Large intestine (tissue), 3 donors: Measurements from ENCODE around the gene APOBEC2. TPM values are rescaled to one million over a fixed set of nuclear protein-coding genes. Genes with fewer than 3 reads are reported as not detected.

Source experiments
- DNase-seq, 2 donors: peaks; one replicate each; pipeline versions ENCODE4 v3.0.0 to v3.0.0-alpha.2; 2013
- H3K27ac ChIP-seq: one replicate; pipeline ENCODE4 v1.5.1; 2013; ENCODE audit warnings: low read length
- H3K27me3 ChIP-seq: 2 replicates; pipeline ENCODE4 v1.6.1; 2013; ENCODE audit warnings: low read length; ENCODE audit not compliant: control insufficient read depth, insufficient read depth
- H3K36me3 ChIP-seq: 2 replicates; pipeline ENCODE4 v1.6.1; 2013; ENCODE audit warnings: low read length; ENCODE audit not compliant: control insufficient read depth, insufficient read depth
- H3K4me1 ChIP-seq: one replicate; pipeline ENCODE4 v1.6.1; 2013; ENCODE audit warnings: low read length; ENCODE audit not compliant: control insufficient read depth, insufficient read depth
- H3K4me3 ChIP-seq: one replicate; pipeline ENCODE4 v1.5.1; 2013; ENCODE audit warnings: low read length
- H3K9me3 ChIP-seq: one replicate; pipeline ENCODE4 v1.6.1; 2013; ENCODE audit warnings: mild to moderate bottlenecking, low read depth, low read length, moderate library complexity; ENCODE audit not compliant: control insufficient read depth
- WGBS: methylation state at CpG from one replicate; pipeline ENCODE4 v1.1.5; 2013; ENCODE audit warnings: low lambda C conversion rate; ENCODE audit not compliant: insufficient coverage; 5-methylcytosine and 5-hydroxymethylcytosine counted together
- polyA plus RNA-seq: library from polyadenylated mRNA; unstranded; fragments of 120-200 nt; gene quantifications from one replicate; pipeline ENCODE4 v1.2.1, GENCODE V29; 2013

Gene APOBEC2
- polyA plus RNA-seq, 1 donor = 5.6 TPM

DNA sequence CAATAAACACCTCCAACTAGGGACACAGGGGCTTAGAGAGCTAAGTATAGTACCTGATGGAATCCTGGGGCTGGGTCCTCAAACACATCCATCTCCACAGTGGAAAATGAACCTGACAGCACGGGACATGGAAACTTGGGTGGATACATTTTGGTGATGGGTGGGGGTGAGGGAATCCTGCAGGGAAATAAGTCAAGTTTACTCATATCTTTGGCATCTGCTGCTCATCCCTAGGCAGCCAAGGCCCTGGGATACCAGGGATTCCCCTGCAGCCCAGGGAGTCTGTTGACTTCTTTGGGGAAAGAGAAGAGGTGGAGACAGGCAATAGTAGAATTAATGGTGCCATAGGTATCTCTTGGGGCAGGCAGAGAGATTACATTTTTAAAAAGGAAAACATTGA is 6.6 kb downstream of the APOBEC2 start:
- Histone ChIP-seq H3K36me3 (peaks cover 4% of the 10 kb centered on the region), H3K27me3 (no peaks in the 10 kb centered on the region), H3K4me1 (peaks cover 84% of the 10 kb centered on the region), H3K27ac (no peak overlapping the region), H3K9me3 (no peaks in the 10 kb centered on the region), H3K4me3 (no peak overlapping the region)
- no CpG with 5 or more reads among the region's 1 CpG for WGBS
- no peak for DNase-seq

DNA sequence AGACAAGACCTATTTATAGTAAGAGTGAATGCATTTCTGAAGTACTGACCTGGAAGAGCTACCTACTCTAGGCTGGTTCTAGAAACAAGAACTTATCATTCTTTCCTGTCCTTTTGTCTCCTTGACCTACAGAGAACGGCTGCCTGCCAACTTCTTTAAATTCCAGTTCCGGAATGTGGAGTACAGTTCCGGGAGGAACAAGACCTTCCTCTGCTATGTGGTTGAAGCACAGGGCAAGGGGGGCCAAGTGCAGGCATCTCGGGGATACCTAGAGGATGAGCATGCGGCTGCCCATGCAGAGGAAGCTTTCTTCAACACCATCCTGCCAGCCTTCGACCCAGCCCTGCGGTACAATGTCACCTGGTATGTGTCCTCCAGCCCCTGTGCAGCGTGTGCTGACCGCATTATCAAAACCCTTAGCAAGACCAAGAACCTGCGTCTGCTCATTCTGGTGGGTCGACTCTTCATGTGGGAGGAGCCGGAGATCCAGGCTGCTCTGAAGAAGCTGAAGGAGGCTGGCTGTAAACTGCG is 8.3 kb downstream of the APOBEC2 start:
- H3K36me3 ChIP-seq = peaks cover 4% of the 10 kb centered on the region
- no peak overlapping the region for H3K27ac ChIP-seq
- DNase-seq = no peak
- no peaks in the 10 kb centered on the region for H3K9me3 ChIP-seq
- peaks cover 81% of the 10 kb centered on the region for H3K4me1 ChIP-seq
- no CpG with 5 or more reads among the region's 13 CpGs for WGBS
- no peak overlapping the region for H3K4me3 ChIP-seq
- H3K27me3 ChIP-seq = no peaks in the 10 kb centered on the region

DNA sequence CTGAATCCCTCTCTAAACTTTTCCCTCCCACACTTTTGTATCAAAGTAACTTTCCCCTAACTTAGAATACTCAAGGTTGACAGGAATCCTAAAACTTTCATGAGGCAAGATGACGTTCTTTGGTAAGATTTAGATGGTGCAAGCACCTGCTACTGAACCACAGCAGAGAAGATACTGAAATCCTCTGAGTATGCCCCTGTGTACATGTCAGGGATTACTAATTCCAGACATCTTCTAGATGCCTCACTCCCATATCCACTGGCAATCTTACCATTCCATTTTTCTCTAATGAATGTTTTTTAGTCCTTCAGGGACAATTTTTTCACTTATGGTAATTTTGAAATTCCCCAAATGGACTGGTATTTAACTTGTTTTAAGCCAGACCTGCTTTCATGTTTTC is 9.1 kb downstream of the APOBEC2 start:
- DNase-seq = no peak
- peak overlapping the region; percentile 75 for H3K27ac ChIP-seq
- no peaks in the 10 kb centered on the region for H3K27me3 ChIP-seq
- peaks cover 6% of the 10 kb centered on the region for H3K36me3 ChIP-seq
- no peaks in the 10 kb centered on the region for H3K9me3 ChIP-seq
- H3K4me3 ChIP-seq = no peak overlapping the region
- WGBS = no CpG with 5 or more reads among the region's 1 CpG
- H3K4me1 ChIP-seq = peaks cover 77% of the 10 kb centered on the region

DNA sequence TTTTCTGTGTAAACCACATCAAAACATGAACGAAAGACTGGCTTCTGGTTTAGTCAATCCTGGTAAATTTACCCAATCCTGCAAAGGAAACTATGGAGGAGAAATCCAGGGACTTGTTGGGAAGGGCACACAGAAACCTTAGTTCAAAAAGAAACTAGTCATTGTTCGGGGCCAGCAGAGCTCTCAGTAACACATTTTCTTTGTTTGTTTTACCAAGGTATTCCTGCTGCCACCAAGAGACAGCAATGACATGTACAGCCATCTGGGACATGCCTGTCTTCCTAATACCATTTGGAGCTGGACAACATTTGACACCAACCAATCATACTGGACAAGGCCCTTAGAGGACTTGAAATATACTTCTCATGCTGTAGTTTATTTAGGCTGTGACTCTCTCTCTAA is 10.9 kb downstream of the APOBEC2 start:
- Histone ChIP-seq H3K9me3 (no peaks in the 10 kb centered on the region), H3K27ac (peak overlapping the region; percentile 75), H3K27me3 (no peaks in the 10 kb centered on the region), H3K36me3 (peaks cover 18% of the 10 kb centered on the region), H3K4me3 (no peak overlapping the region), H3K4me1 (peaks cover 61% of the 10 kb centered on the region)
- no peak for DNase-seq
- no CpG with 5 or more reads among the region's 2 CpGs for WGBS

DNA sequence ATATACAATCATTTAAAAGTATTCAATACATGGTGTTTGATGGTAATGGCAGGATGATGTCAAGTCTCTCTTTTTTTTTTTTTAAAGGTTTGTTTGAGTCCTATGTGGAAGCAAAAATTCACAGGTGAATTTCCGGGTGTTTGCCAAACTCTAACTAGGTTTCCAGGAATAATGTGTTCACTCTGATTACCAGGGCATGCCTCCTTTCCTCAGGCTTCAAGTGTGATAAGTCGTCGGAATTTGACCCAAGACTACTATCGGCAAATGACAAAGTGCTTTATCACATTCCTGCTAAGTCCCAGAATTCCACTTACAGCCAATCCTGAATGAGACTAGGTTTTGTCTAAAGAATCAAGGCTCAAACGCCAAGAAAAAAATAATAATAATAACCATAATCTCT is 11.8 kb downstream of the APOBEC2 start:
- peaks cover 57% of the 10 kb centered on the region for H3K4me1 ChIP-seq
- DNase-seq = peak; percentile 76 to 89
- no peaks in the 10 kb centered on the region for H3K27me3 ChIP-seq
- no peak overlapping the region for H3K4me3 ChIP-seq
- H3K36me3 ChIP-seq = peaks cover 27% of the 10 kb centered on the region
- H3K9me3 ChIP-seq = no peaks in the 10 kb centered on the region
- 17% methylated on average over 1 of the region's 5 CpGs for WGBS
- peak overlapping the region; percentile 75 for H3K27ac ChIP-seq

DNA sequence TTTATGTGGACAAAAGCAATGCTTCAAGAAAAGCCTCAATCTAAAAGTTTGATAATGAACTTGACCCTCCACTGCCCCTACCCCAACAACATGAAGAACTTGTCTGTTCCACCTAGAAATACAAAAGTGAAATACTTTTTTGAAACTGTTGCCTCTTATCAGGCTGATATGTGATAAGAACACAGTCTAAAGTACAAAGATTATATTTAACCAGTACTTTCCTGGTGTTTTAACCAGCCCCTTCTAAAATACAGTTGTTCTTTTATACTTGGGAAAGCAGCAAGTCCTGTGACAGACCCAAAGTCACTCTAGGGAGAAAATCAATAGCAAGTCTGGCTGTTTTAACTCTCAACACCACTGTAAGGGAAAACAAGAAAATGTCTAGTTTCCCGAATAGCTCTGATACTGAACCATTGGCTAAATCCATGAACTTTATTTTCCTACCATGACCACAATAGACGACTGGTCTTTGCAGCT is 12.6 kb downstream of the APOBEC2 start:
- H3K36me3 ChIP-seq = peaks cover 27% of the 10 kb centered on the region

DNA sequence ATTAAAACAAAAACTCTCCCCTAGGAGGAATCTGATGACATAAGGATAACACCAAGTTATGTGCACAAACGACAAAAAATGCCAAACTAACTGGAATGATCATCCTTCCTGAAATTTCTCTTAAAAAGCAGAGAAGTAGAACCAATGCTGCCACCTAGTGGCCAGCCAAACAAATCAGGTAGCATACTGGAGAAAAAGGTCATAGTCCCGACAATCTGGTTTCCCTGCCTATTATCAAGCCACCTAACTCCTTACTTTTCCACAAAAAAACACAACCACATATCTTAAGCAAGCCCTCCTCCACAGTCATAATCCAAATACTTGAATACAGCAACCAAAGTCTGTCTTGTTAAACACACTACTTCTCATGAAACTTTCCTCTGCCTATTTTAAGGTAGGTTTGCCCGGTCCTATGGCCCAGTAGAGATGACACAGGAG is 13.9 kb downstream of the APOBEC2 start:
- Histone ChIP-seq H3K9me3 (no peaks in the 10 kb centered on the region), H3K36me3 (peaks cover 23% of the 10 kb centered on the region), H3K4me1 (peaks cover 49% of the 10 kb centered on the region), H3K4me3 (no peak overlapping the region), H3K27ac (no peak overlapping the region), H3K27me3 (no peaks in the 10 kb centered on the region)
- DNase-seq = peak; percentile 76 to 77
- WGBS = no CpG with 5 or more reads among the region's 3 CpGs

More for the DNA sequence above, 12.6 kb downstream of the APOBEC2 start:
- Histone ChIP-seq H3K27ac (peak overlapping the region; percentile 75), H3K9me3 (no peaks in the 10 kb centered on the region), H3K27me3 (no peaks in the 10 kb centered on the region), H3K4me1 (peaks cover 52% of the 10 kb centered on the region), H3K4me3 (no peak overlapping the region)
- no CpG with 5 or more reads among the region's 2 CpGs for WGBS
- DNase-seq = peak in 1 of 2 donors; percentile 70

DNA sequence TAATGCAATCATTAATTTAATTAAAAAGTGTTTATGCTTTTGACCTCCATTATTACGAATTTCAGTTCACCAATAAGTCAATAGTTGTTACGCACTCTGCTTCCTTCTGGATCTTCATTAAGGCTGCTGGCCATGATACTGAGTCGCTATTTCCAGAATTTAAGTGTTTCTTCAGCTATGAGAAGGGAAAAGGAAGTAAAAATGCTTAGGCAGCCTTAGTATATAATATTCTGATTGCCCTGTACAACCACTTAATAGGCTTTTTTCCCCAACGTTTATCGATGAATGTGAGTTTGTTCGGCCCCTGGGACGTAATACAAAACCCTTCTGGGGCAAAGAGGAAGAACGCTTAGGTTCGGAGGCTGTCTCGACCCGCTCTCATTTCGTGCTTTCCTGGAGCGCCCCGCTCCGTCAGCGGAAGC is 18.5 kb downstream of the APOBEC2 start:
- H3K9me3 ChIP-seq = no peaks in the 10 kb centered on the region
- peak overlapping the region; percentile 98 for H3K27ac ChIP-seq
- no peaks in the 10 kb centered on the region for H3K27me3 ChIP-seq
- 0% methylated on average over 2 of the region's 16 CpGs for WGBS
- peak overlapping the region; percentile 95 for H3K4me3 ChIP-seq
- no peak for DNase-seq
- H3K4me1 ChIP-seq = peaks cover 17% of the 10 kb centered on the region
- peaks cover 23% of the 10 kb centered on the region for H3K36me3 ChIP-seq

DNA sequence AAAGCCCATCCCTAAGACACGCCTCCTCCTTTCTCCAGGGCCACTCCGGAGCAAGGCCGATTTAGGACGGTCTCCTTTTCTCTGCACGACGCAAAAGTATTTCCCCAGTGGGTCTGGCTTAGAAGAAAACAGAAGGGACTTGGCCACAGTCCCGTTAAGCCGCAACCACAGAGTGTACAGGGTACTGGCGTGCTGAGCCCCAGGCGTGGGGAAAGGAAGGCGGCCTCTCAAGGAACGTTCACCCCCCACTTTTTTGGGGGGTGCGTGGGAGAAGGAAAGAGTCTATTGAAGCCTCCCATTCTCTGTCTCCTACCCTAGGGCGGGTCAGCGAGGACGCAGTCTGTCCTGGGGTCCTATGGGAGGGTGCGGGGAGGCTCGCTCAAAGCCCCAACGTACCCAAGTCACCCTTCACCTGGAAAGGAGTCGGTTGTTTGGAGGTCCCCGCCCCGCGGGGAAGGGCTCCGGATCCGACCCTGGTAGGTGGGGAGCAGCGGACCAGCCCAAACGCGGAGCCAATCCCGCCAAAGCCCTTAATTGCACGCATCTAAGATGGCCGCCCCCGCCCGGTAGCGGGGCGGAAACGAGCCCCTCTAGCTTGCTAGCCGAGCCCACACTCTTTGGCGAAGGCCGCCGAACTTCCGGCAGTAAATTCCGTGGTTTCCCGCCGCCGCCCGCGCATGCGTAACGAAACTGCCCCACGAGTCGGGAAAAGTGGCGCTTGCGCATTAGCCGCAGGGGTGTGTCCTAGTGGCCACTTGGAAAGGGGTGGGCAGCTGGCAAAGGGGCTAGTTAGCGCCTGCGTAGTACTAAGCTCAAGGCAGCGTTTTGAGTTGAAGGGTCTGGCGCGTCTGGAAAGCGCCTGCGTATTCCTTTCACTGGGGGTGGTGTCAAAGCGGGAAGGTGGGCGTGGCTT is 19.2 kb downstream of the APOBEC2 start, which contains the start of gene OARD1:
Gene OARD1 (minus strand): TSS at position 434 of the 913 bp plus-strand sequence. CDS start 722 bp downstream, outside the sequence.
- Histone ChIP-seq H3K27ac (peak within 1 kb of the TSS; percentile 98), H3K4me3 (peak within 1 kb of the TSS; percentile 95), H3K27me3 (no peaks in the 10 kb centered on the region), H3K36me3 (peaks cover 20% of the 10 kb centered on the region), H3K4me1 (peaks cover 19% of the 10 kb centered on the region), H3K9me3 (no peaks in the 10 kb centered on the region)
- no CpG with 5 or more reads among the region's 63 CpGs for WGBS
- DNase-seq = peak; percentile 100

DNA sequence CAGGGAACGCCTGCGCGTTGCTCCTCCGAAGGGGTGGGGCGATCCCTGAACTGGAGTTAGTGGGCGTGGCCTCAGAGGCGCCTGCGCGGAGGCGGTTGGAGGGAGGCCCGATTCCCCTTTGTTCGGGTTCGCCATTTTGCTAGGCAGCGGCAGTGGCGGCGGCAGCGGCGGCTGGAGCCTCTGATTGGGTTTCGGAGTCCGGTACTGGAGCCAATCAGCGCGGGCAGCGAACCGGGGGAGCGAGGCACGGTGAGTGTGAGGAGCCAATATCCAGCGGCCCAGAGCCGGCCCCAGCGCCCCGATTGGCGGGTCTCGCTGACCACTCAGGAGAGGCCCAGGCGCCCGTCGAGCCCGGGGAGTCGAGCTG is 19.8 kb downstream of the APOBEC2 start, which contains the start of gene NFYA:
Gene NFYA (plus strand): TSS at position 139 of the 367 bp plus-strand sequence. CDS start 6,116 bp downstream, outside the sequence.
- Histone ChIP-seq H3K27ac (peak within 1 kb of the TSS; percentile 98), H3K36me3 (peaks cover 17% of the 10 kb centered on the region), H3K4me1 (peaks cover 24% of the 10 kb centered on the region), H3K27me3 (no peaks in the 10 kb centered on the region), H3K4me3 (peak within 1 kb of the TSS; percentile 95), H3K9me3 (no peaks in the 10 kb centered on the region)
- no peak for DNase-seq
- no CpG with 5 or more reads among the region's 37 CpGs for WGBS
